ENCODE data around the gene SIN3A.
"Not testable (repeated sequence)": the region's sequence is repeated elsewhere in the genome, so short reads cannot be mapped to it uniquely, and the experiment has no call there.

The SIN3A gene

DNA sequence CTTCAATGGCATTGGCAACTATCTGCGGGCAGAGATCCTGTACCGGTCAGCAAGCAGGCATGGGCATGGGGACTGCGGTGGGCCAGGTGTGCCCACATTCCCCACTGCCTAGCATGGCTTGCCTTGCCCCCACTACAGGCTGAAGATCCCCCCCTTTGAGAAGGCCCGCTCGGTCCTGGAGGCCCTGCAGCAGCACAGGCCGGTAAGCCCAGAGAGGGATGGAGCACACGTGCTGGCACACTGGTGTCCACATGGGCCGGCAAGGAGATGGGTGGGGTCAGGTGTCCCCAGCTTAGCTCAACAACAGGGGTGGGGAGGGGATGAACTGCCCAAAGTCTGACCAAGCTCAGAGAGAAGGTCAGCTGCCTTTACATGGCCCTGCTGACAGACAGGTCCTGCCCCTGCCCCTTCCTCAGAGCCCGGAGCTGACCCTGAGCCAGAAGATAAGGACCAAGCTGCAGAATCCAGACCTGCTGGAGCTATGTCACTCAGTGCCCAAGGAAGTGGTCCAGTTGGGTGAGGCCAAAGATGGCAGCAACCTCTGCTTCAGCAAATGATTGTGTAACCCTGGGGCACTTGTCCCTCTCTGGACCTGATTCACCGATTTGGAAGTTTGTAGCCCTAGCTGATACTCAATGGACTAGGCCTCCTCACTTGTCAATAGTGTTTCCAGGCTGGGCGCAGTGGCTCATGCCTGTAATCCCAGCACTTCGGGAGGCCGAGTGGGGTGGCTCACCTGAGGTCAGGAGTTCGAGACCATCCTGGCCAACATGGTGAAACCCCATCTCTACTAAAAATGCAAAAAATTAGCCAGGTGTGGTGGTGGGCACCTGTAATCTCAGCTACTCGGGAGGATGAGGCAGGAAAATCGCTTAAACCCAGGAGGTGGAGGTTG lies 99.1 kb downstream of the SIN3A start:
- TF ChIP-seq, protein P1, sequence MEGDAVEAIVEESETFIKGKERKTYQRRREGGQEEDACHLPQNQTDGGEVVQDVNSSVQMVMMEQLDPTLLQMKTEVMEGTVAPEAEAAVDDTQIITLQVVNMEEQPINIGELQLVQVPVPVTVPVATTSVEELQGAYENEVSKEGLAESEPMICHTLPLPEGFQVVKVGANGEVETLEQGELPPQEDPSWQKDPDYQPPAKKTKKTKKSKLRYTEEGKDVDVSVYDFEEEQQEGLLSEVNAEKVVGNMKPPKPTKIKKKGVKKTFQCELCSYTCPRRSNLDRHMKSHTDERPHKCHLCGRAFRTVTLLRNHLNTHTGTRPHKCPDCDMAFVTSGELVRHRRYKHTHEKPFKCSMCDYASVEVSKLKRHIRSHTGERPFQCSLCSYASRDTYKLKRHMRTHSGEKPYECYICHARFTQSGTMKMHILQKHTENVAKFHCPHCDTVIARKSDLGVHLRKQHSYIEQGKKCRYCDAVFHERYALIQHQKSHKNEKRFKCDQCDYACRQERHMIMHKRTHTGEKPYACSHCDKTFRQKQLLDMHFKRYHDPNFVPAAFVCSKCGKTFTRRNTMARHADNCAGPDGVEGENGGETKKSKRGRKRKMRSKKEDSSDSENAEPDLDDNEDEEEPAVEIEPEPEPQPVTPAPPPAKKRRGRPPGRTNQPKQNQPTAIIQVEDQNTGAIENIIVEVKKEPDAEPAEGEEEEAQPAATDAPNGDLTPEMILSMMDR (IDR thresholded peaks at IDR 0.05; ENCODE audit: low read depth, low read length), result no peak
- no peak for DNase-seq (ENCODE audit: extremely low read depth, low read depth)

DNA sequence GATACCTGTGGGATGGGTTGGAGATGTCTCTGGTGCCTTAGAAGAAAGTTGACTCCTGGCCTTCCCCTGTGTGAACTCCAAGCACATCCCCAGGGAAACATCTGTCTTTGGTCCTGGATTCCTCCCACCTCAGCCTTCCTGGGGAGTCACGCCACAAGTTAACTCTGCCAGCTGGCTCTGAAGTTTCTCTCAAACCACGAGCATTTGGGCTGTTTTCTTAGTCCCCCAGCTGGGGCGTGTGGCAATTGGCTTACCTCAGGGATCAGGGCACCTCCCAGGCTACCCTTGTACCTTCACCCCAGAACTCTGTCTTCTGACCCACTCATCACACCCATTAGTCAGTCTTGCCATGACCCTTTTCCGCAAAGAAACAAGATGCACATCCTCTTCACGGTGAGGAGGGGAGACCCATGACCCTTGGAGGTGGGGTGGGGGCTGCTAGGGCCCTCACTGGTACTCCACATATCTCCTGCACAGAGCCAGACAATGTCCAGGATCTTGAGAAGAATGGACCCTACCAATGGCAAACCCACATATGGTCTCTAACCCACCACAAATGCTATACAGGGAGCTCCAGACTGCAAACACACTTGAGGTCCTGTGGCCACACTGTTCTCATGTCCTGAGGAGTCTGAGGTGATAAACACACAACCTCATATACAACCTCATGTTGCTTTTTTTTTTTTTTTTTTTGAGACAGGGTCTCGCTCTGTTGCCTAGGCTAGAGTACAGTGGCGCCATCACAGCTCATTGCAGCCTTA lies 100.7 kb downstream of the SIN3A start:
- TF ChIP-seq, protein P1 (IDR thresholded peaks at IDR 0.05; ENCODE audit: low read depth, low read length), result no peak

DNA sequence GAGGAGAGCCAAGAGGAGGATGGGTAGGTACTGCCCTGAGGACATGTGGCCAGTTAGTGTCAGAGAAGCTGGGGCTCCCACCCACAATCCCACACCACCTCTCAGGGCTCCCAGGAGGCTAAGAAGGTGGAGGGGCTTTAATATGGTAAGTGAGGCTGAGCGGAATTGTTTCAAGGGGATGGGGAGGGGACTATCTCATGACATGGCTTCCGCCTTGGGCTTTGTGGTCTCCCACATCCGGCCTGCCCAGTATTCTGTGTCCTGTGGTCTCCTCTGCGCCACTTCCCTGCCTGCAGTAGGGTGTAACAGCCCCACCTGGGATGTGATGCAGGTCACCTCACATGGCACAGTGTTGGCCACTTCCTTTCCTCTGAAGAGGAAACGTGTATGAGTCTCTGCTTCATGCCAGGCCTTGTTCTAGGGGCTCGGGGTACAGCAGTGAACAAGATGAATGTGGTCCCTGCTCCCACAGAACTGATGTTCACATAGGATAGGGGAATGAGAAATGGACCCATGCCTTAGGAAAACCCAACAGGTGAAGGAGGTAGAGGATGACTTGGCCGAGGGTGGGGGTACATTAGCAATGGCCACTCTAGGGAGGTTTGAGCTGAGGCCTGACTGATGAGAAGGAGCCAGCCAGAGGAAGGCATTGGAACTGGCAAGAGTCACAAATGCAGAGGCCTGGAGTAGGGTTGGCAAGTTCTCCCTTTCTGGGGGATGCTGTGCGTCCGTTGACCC lies 101.5 kb downstream of the SIN3A start:
- DNase-seq (ENCODE audit: extremely low read depth, low read depth), result no peak
- TF ChIP-seq, protein P1 (IDR thresholded peaks at IDR 0.05; ENCODE audit: low read depth, low read length), result no peak

More for the DNA sequence above, 100.7 kb downstream of the SIN3A start:
- no peak for DNase-seq (ENCODE audit: extremely low read depth, low read depth)

DNA sequence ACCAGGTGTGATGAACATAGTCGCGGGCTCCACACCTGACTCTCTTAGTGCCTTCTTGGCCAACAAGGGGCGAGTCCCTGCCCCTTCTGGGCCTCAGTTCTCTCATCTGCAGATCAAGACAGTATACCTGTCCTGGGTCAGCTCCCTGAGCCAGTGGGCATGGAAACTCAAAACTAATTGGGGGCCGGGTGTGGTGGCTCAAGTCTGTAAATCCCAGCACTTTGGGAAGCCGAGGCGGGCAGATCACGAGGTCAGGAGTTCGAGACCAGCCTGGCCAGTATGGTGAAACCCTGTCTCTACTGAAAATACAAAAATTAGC lies 102.2 kb downstream of the SIN3A start:
- DNase-seq (ENCODE audit: extremely low read depth, low read depth), result not testable (repeated sequence)

DNA sequence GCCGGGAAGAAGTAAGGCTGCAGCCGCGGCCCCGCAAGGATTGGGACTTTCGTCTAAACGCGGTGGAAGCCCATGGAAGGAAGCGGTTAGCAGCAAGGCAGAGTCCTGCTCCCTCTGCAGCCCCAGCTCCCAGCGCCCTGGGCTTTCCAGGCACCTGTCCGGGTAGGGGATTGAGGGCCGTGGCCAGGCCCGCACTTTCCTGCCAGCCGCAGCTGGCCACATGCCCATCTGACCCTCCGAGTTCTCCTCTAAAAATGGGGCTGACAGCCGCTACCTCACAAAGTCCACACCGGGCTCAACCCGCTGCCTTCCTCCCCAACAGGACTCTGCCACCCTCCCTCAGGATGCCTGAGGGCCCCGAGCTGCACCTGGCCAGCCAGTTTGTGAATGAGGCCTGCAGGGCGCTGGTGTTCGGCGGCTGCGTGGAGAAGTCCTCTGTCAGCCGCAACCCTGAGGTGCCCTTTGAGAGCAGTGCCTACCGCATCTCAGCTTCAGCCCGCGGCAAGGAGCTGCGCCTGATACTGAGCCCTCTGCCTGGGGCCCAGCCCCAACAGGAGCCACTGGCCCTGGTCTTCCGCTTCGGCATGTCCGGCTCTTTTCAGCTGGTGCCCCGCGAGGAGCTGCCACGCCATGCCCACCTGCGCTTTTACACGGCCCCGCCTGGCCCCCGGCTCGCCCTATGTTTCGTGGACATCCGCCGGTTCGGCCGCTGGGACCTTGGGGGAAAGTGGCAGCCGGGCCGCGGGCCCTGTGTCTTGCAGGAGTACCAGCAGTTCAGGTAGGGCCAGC lies 102.7 kb downstream of the SIN3A start:
- TF ChIP-seq, protein P1 (IDR thresholded peaks at IDR 0.05; ENCODE audit: low read depth, low read length), result no peak
- no peak for DNase-seq (ENCODE audit: extremely low read depth, low read depth)

DNA sequence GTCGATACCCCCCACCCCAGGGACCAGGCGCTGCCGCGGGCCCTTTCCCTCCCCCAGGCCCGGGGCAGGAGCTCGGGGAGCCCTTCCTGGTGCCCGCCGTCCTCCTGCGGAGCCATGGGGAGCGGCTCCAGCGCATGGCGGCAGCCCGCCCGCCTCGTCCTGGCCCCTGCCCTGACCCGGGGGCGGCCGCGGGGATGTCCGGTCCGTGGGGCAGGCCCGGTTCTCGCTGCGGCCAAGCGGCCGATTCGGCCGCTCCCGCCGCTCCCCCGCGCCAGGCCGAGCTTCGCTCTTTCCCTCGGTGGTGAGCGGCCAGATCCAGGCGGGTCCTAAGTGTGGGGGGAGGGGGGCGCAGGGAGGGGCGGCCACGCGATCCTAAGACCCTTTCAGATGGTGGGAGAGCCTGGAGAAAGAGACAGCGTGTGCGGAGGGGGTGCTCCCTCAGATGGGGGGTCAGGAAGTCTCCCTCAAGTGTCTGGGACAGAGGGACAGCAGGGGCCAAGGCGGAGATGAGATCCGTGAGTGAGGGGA lies 103.4 kb downstream of the SIN3A start:
- TF ChIP-seq, protein P1 (IDR thresholded peaks at IDR 0.05; ENCODE audit: low read depth, low read length), result no peak
- DNase-seq (ENCODE audit: extremely low read depth, low read depth), result no peak

Data from AG09319 (cell line).